ENCODE results near the gene ADCY1.
"Not testable (repeated sequence)": the region's sequence is repeated elsewhere in the genome, so short reads cannot be mapped to it uniquely, and the experiment has no call there.

The ADCY1 gene

DNA sequence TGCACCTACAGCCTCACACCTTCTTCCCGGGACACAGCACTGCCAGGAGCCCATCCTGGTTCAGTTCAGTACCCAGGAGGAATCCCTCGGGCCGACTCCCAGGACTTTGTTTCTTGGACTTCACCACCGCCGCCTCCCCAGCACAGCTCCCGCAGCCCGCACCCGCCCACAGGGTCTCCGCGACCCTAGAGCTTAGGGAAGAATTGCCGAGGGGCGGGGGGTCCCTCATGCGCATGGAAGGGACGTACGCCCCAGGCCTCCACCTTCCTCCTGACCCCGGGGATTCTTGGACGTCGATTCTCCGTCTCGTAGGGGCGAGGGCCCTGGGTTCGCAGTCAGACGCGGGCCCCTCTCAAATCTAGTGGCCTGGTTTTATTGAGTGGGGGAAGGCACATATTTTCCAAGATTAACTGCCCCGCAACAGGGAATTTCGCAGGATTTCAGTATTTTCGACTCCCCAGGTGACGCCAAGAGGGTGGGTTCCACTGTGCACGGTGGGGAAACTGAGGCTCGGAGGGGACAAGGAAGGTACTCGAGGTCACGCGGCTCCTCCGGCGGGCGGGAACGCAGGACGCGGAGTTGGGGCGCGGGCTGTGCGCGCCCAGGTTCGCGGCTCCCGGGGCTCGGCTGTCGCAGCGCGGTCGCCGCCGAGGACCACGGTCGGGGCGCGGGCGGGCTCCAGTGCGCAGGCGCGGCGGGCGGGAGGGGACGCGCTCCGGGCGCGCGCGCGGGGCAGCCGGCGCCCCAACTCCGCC, at the start of gene ADCY1:
TSS of gene ADCY1 (plus strand) at position 708 of the 755 bp plus-strand sequence. CDS start 176 bp downstream, outside the sequence.
- Histone ChIP-seq H3K4me3 (ENCODE audit: low read depth, low read length) (peak within 1 kb of the TSS; percentile 43), H3K27me3 (replicated peaks) (peaks cover 47% of the 10 kb centered on the region), H3K27ac (no peak within 1 kb of the TSS), H3K36me3 (replicated peaks) (no peaks in the 10 kb centered on the region)
- DNase-seq = no peak
- TF ChIP-seq, protein P1, sequence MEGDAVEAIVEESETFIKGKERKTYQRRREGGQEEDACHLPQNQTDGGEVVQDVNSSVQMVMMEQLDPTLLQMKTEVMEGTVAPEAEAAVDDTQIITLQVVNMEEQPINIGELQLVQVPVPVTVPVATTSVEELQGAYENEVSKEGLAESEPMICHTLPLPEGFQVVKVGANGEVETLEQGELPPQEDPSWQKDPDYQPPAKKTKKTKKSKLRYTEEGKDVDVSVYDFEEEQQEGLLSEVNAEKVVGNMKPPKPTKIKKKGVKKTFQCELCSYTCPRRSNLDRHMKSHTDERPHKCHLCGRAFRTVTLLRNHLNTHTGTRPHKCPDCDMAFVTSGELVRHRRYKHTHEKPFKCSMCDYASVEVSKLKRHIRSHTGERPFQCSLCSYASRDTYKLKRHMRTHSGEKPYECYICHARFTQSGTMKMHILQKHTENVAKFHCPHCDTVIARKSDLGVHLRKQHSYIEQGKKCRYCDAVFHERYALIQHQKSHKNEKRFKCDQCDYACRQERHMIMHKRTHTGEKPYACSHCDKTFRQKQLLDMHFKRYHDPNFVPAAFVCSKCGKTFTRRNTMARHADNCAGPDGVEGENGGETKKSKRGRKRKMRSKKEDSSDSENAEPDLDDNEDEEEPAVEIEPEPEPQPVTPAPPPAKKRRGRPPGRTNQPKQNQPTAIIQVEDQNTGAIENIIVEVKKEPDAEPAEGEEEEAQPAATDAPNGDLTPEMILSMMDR (IDR thresholded peaks at IDR 0.05; ENCODE audit: low read depth, low read length, missing control alignments) = no peak
- in situ Hi-C loops (cut with HindIII; ENCODE audit: low pct_ligation_motif_present, low sequenced_read_pairs) = no loop called here

DNA sequence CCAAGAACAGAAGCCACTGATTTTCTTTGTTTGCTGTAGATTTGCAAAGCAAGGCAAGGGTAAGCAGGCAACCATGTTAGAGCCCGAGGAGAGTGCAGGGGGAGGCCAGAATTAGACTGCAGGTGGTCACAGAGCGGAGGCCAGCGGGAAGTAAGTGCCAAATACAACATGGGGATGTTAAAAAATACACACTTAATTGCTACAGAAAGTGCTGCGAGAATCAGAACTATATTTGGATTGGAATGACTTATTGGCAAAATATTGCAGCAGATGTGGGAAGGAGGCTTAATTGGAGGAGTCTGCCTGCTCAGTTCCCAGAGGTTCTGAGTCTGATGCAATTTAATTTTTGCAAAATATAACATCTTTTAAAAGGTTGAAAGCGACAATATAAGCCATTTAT, 49.7 kb upstream of the ADCY1 start:
- DNase-seq = no peak
- in situ Hi-C loops (cut with HindIII; ENCODE audit: low pct_ligation_motif_present, low sequenced_read_pairs) = no loop called here
- TF ChIP-seq, protein P1 (IDR thresholded peaks at IDR 0.05; ENCODE audit: low read depth, low read length, missing control alignments) = no peak

DNA sequence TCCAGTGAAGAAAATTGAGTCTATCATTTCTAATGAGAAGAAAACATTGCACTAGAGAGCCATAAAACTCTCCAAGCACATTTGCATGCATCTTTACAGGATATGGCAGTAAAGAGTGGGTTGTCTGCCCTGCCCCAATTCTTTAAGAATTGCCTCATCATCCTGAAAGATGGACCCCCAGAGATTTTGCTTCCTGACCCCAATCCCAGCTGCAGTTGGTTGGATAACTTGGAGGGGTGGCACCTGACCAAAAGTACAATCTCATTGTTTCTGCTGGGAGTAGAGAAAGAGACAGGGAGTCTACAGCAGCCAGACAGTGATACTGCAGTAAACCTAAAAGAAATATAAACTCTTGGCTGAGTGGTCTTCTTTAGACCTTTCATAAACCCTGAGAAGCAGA, 49.1 kb upstream of the ADCY1 start:
- Histone ChIP-seq H3K27ac (no peak overlapping the region), H3K36me3 (replicated peaks) (no peaks in the 10 kb centered on the region), H3K4me3 (ENCODE audit: low read depth, low read length) (no peak overlapping the region), H3K27me3 (replicated peaks) (no peaks in the 10 kb centered on the region)
- no peak for DNase-seq
- TF ChIP-seq, protein P1 (IDR thresholded peaks at IDR 0.05; ENCODE audit: low read depth, low read length, missing control alignments) = no peak
- in situ Hi-C loops (cut with HindIII; ENCODE audit: low pct_ligation_motif_present, low sequenced_read_pairs) = no loop called here

More for the DNA sequence above, 49.7 kb upstream of the ADCY1 start:
- Histone ChIP-seq H3K36me3 (replicated peaks) (no peaks in the 10 kb centered on the region), H3K27ac (no peak overlapping the region), H3K4me3 (ENCODE audit: low read depth, low read length) (no peak overlapping the region), H3K27me3 (replicated peaks) (no peaks in the 10 kb centered on the region)

DNA sequence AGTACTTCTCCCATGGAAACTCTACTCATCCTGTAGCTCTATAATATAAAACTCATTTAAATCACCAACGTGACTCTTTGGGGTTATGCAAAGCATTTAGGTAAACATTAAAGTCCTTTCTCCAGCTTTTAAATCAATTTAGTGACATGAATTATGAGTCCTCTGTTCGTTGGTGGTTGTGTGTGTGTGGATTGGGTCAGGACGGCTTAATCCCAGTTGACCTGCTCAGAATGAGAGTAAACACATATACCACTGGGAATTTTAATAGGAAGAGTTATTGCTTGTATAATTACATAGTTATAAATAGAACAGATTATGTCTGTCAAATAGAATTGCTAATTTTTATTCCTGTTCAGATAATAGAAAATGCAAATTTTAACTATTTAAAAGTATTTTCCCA, 30.7 kb upstream of the ADCY1 start:
- in situ Hi-C loops (cut with HindIII; ENCODE audit: low pct_ligation_motif_present, low sequenced_read_pairs) = no loop called here
- DNase-seq = no peak
- Histone ChIP-seq H3K36me3 (replicated peaks) (no peaks in the 10 kb centered on the region), H3K27ac (no peak overlapping the region), H3K27me3 (replicated peaks) (no peaks in the 10 kb centered on the region), H3K4me3 (ENCODE audit: low read depth, low read length) (no peak overlapping the region)
- TF ChIP-seq, protein P1 (IDR thresholded peaks at IDR 0.05; ENCODE audit: low read depth, low read length, missing control alignments) = no peak

DNA sequence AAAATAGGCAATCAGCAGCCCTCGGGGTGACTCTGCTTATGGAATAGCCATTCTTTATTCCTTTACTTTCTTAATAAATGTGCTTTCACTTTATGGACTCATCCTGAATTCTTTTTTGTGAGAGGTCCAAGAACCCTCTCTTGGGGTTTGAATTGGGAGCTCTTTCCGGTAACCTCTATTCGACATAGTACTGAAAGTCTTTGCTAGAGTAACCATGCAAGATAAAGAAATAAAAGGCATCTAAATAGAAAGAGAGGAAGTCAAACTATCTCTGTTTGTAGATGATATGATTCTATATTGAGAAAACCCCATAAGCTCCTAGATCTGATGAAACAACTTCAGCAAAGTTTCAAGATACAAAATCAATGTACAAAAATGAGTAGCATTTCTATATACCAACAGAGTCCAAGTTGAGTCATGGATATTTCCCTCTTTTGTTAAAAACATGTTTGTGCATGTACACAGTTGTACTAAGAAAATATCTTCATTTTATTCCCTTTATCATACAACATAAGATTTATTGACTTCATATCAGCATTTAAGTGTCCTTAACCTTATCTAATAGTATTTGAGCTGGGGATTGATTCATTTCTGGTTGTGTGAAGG, 29.0 kb upstream of the ADCY1 start:
- DNase-seq; H3K36me3 ChIP-seq (replicated peaks); H3K4me3 ChIP-seq (ENCODE audit: low read depth, low read length); in situ Hi-C loops (cut with HindIII; ENCODE audit: low pct_ligation_motif_present, low sequenced_read_pairs); H3K27me3 ChIP-seq (replicated peaks); H3K27ac ChIP-seq: not testable (repeated sequence)

DNA sequence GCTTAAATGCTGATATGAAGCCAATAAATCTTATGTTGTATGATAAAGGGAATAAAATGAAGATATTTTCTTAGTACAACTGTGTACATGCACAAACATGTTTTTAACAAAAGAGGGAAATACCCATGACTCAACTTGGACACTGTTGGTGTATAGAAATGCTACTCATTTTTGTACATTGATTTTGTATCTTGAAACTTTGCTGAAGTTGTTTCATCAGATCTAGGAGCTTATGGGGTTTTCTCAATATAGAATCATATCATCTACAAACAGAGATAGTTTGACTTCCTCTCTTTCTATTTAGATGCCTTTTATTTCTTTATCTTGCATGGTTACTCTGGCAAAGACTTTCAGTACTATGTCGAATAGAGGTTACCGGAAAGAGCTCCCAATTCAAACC, 25.3 kb upstream of the ADCY1 start:
- in situ Hi-C loops (cut with HindIII; ENCODE audit: low pct_ligation_motif_present, low sequenced_read_pairs); H3K27me3 ChIP-seq (replicated peaks); H3K4me3 ChIP-seq (ENCODE audit: low read depth, low read length): not testable (repeated sequence)

More for the DNA sequence above, 25.3 kb upstream of the ADCY1 start:
- H3K27ac ChIP-seq; H3K36me3 ChIP-seq (replicated peaks); DNase-seq: not testable (repeated sequence)
